ENCODE data around the gene TOMM40L.

DNA sequence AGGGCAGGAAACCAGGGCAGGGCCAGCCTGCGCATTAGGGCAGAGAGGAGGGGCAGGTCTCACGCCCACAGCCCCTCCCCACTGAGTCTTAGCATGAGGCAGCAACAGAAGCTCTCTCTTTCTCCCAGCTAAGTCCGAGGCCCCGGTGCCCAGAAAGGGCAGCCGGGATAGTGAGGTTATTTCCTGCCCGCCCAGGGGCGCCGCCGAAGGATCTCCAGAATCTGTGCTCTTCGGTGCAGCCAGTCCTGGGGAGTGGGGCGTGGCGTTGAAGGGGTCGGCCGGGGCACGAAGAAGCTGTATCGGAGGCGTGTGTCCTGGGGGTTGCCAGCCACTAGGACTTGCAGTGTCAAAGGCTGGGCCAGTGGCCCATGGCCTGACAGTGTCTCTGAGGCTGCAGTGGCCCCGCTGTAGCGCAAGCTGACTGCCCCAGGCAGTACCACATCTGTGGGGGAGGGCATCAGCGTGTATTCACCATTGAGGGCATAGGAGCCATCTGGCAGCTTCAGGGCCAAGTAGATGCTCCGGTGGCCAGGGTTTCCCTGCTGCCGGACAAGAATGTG is 34.8 kb upstream of the TOMM40L start:
- TF ChIP-seq, protein P1, sequence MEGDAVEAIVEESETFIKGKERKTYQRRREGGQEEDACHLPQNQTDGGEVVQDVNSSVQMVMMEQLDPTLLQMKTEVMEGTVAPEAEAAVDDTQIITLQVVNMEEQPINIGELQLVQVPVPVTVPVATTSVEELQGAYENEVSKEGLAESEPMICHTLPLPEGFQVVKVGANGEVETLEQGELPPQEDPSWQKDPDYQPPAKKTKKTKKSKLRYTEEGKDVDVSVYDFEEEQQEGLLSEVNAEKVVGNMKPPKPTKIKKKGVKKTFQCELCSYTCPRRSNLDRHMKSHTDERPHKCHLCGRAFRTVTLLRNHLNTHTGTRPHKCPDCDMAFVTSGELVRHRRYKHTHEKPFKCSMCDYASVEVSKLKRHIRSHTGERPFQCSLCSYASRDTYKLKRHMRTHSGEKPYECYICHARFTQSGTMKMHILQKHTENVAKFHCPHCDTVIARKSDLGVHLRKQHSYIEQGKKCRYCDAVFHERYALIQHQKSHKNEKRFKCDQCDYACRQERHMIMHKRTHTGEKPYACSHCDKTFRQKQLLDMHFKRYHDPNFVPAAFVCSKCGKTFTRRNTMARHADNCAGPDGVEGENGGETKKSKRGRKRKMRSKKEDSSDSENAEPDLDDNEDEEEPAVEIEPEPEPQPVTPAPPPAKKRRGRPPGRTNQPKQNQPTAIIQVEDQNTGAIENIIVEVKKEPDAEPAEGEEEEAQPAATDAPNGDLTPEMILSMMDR (IDR thresholded peaks at IDR 0.05; ENCODE audit: poor library complexity): no peak
- TF ChIP-seq EZH2phosphoT487 (IDR thresholded peaks at IDR 0.05; ENCODE audit: low read depth, severe bottlenecking, unreplicated experiment): no peak
- TF ChIP-seq EZH2 (IDR thresholded peaks at IDR 0.05; ENCODE audit: borderline replicate concordance): no peak

Data from hepatocyte (in vitro differentiated cells).